HepG2 (cell line): ENCODE measurements around the gene NUB1. TPM values are rescaled to one million over a fixed set of nuclear protein-coding genes. Genes with fewer than 3 reads are reported as not detected.

Experiments
- FOXK1 ChIP-seq: sonication (generic); formaldehyde crosslinking; IDR thresholded peaks from 2 replicates; pipeline ENCODE4 v1.4.0; 2020; ENCODE audit warnings: low read depth, missing genetic modification reagents, borderline replicate concordance
- GPN1 ChIP-seq: sonication (generic); formaldehyde crosslinking; IDR thresholded peaks from 2 replicates; pipeline ENCODE4 v1.5.1; 2020; ENCODE audit warnings: missing genetic modification reagents, borderline replicate concordance
- KDM5A ChIP-seq: fragments of 200-600 bp; sonication (generic); IDR thresholded peaks from 2 replicates; pipeline ENCODE4 v1.7.0; 2018; ENCODE audit warnings: antibody characterized with exemption, mild to moderate bottlenecking, low read length, borderline replicate concordance
- NCOA2 ChIP-seq: sonication (generic); formaldehyde crosslinking; IDR thresholded peaks from 2 replicates; pipeline ENCODE4 v1.8.0; 2022; ENCODE audit warnings: inconsistent platforms
- NFE2L2 ChIP-seq: fragments of 150-350 bp; IDR thresholded peaks from 2 replicates; pipeline ENCODE4 v1.6.1; 2014; ENCODE audit warnings: low read length
- ZBTB7B ChIP-seq: sonication (generic); formaldehyde crosslinking; IDR thresholded peaks from 2 replicates; pipeline ENCODE4 v1.4.0; 2020; ENCODE audit warnings: missing genetic modification reagents
- ZFP36L2 ChIP-seq: sonication (generic); formaldehyde crosslinking; IDR thresholded peaks from 2 replicates; pipeline ENCODE4 v1.4.0; 2020; ENCODE audit warnings: missing genetic modification reagents
- ZNF570 ChIP-seq: sonication (generic); formaldehyde crosslinking; IDR thresholded peaks from 2 replicates; pipeline ENCODE4 v1.4.0; 2020; ENCODE audit warnings: mild to moderate bottlenecking, missing genetic modification reagents, borderline replicate concordance
- ZNF746 ChIP-seq: sonication (generic); formaldehyde crosslinking; IDR thresholded peaks from 2 replicates; pipeline ENCODE4 v1.8.0; 2022; ENCODE audit warnings: mild to moderate bottlenecking, missing genetic modification reagents
- ZNF747 ChIP-seq: sonication (generic); formaldehyde crosslinking; IDR thresholded peaks from 2 replicates; pipeline ENCODE4 v1.8.1; 2023; ENCODE audit warnings: missing genetic modification reagents, mild to moderate bottlenecking, borderline replicate concordance
- polyA plus RNA-seq, 8 experiments: library from polyadenylated mRNA; depleted of rRNA in 3 of 8; stranded (reverse) in 7 of 8; unstranded in 1 of 8; fragments of >200 nt; fragmentation: Illumina TruSeq in 4 of 8; extraction: Trizol in 4 of 8; gene quantifications; 2 replicates each; pipeline versions ENCODE4 v1.2.1 to v1.2.3, GENCODE V29; 2011 to 2016; ENCODE audit warnings: low read depth in 4 of 8, missing spikeins in 1 of 8, mixed read lengths in 1 of 8; ENCODE audit not compliant: insufficient read depth in 1 of 8
- total RNA-seq, 5 experiments: library from RNA; depleted of rRNA; stranded (reverse); fragments of >200 nt; fragmentation: Illumina TruSeq; extraction: Trizol; gene quantifications; 2 replicates each; pipeline ENCODE4 v1.2.3, GENCODE V29; 2016; ENCODE audit warnings: low read depth in 1 of 5
- TF ChIP-seq, protein P1 (sequence below): IDR thresholded peaks from 2 replicates; pipeline ENCODE4 v1.6.1; 2016; ENCODE audit warnings: low read depth, missing genetic modification reagents, missing compliant biosample characterization
- TF ChIP-seq, protein P2 (sequence below): sonication (generic); formaldehyde crosslinking; IDR thresholded peaks from 2 replicates; pipeline ENCODE4 v1.5.0; 2020; ENCODE audit warnings: mild to moderate bottlenecking, missing genetic modification reagents, moderate library complexity
- TF ChIP-seq, protein P3 (sequence below): sonication (generic); formaldehyde crosslinking; IDR thresholded peaks from 2 replicates; pipeline ENCODE4 v1.4.0; 2020; ENCODE audit warnings: mild to moderate bottlenecking, missing genetic modification reagents, borderline replicate concordance
- TF ChIP-seq, protein P4 (sequence below): sonication (generic); formaldehyde crosslinking; IDR thresholded peaks from 2 replicates; pipeline ENCODE4 v1.5.0; 2020; ENCODE audit warnings: missing genetic modification reagents, mild to moderate bottlenecking, borderline replicate concordance
- TF ChIP-seq, protein P5 (sequence below): IDR thresholded peaks from 2 replicates; pipeline ENCODE4 v1.6.1; 2016; ENCODE audit warnings: missing compliant biosample characterization, missing genetic modification reagents, borderline replicate concordance
- TF ChIP-seq, protein P6 (sequence below): sonication (generic); formaldehyde crosslinking; IDR thresholded peaks from 2 replicates; pipeline ENCODE4 v1.4.0; 2020; ENCODE audit warnings: mild to moderate bottlenecking, low read depth, missing genetic modification reagents

The NUB1 gene
- total and polyA plus RNA-seq, 2 of the 13 experiments (the other 11 are each of a cell fraction or from before 2014, with no cell fraction given): 27.1 to 37.0 TPM

DNA sequence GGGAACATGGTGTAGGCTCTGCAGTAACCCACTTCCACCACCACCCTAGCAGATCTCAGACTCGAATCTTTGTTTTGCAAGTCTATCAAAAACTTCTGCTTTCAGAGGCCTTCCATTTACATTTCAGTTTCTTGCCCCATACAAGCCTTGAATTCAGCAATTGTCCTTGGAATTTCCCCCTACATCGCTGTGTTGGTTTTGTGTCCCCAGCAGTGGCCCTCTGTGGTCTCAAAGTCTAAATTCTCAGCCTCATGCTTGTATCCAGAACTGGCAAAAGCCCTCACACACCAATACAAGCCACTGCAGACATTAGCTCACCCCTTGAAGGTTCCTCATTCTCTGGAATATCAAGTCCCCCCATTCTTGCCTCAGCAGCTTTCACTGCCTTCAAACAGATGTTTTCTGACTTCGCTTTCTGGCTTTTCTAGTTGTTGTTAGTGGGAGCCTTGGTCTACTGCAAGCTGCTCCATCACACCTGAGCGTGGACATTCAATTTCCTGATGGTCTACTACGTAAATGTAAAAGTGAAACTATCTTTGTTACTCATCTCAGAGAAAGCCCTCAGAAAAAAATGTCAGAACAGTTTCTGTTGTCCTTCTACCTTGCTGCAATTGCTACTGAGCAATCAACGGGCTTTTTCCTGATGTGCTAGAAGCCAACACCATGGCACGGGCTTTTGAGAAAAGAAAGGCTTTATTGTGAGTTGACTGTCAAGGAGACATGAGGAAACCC lies 1.8 kb upstream of the NUB1 start (continued):
- TF ChIP-seq, protein P1, sequence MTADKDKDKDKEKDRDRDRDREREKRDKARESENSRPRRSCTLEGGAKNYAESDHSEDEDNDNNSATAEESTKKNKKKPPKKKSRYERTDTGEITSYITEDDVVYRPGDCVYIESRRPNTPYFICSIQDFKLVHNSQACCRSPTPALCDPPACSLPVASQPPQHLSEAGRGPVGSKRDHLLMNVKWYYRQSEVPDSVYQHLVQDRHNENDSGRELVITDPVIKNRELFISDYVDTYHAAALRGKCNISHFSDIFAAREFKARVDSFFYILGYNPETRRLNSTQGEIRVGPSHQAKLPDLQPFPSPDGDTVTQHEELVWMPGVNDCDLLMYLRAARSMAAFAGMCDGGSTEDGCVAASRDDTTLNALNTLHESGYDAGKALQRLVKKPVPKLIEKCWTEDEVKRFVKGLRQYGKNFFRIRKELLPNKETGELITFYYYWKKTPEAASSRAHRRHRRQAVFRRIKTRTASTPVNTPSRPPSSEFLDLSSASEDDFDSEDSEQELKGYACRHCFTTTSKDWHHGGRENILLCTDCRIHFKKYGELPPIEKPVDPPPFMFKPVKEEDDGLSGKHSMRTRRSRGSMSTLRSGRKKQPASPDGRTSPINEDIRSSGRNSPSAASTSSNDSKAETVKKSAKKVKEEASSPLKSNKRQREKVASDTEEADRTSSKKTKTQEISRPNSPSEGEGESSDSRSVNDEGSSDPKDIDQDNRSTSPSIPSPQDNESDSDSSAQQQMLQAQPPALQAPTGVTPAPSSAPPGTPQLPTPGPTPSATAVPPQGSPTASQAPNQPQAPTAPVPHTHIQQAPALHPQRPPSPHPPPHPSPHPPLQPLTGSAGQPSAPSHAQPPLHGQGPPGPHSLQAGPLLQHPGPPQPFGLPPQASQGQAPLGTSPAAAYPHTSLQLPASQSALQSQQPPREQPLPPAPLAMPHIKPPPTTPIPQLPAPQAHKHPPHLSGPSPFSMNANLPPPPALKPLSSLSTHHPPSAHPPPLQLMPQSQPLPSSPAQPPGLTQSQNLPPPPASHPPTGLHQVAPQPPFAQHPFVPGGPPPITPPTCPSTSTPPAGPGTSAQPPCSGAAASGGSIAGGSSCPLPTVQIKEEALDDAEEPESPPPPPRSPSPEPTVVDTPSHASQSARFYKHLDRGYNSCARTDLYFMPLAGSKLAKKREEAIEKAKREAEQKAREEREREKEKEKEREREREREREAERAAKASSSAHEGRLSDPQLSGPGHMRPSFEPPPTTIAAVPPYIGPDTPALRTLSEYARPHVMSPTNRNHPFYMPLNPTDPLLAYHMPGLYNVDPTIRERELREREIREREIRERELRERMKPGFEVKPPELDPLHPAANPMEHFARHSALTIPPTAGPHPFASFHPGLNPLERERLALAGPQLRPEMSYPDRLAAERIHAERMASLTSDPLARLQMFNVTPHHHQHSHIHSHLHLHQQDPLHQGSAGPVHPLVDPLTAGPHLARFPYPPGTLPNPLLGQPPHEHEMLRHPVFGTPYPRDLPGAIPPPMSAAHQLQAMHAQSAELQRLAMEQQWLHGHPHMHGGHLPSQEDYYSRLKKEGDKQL (CRISPR knock-in tag): no peak
- TF ChIP-seq, protein P2, sequence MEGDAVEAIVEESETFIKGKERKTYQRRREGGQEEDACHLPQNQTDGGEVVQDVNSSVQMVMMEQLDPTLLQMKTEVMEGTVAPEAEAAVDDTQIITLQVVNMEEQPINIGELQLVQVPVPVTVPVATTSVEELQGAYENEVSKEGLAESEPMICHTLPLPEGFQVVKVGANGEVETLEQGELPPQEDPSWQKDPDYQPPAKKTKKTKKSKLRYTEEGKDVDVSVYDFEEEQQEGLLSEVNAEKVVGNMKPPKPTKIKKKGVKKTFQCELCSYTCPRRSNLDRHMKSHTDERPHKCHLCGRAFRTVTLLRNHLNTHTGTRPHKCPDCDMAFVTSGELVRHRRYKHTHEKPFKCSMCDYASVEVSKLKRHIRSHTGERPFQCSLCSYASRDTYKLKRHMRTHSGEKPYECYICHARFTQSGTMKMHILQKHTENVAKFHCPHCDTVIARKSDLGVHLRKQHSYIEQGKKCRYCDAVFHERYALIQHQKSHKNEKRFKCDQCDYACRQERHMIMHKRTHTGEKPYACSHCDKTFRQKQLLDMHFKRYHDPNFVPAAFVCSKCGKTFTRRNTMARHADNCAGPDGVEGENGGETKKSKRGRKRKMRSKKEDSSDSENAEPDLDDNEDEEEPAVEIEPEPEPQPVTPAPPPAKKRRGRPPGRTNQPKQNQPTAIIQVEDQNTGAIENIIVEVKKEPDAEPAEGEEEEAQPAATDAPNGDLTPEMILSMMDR (CRISPR knock-in tag): 0 out of 2 replicates have a peak, but pooled peaks have one; percentile 3
- TF ChIP-seq, protein P3, sequence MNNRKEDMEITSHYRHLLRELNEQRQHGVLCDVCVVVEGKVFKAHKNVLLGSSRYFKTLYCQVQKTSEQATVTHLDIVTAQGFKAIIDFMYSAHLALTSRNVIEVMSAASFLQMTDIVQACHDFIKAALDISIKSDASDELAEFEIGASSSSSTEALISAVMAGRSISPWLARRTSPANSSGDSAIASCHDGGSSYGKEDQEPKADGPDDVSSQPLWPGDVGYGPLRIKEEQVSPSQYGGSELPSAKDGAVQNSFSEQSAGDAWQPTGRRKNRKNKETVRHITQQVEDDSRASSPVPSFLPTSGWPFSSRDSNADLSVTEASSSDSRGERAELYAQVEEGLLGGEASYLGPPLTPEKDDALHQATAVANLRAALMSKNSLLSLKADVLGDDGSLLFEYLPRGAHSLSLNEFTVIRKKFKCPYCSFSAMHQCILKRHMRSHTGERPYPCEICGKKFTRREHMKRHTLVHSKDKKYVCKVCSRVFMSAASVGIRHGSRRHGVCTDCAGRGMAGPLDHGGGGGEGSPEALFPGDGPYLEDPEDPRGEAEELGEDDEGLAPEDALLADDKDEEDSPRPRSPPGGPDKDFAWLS (CRISPR knock-in tag): no peak
- TF ChIP-seq FOXK1 (CRISPR knock-in tag) (no peak), ZNF570 (CRISPR knock-in tag) (no peak), ZFP36L2 (CRISPR knock-in tag) (no peak), ZBTB7B (no peak), GPN1 (CRISPR knock-in tag) (no peak), ZNF747 (CRISPR knock-in tag) (no peak), ZNF746 (no peak), KDM5A (no peak), NFE2L2 (no peak), NCOA2 (CRISPR knock-in tag) (no peak)
- TF ChIP-seq, protein P4, sequence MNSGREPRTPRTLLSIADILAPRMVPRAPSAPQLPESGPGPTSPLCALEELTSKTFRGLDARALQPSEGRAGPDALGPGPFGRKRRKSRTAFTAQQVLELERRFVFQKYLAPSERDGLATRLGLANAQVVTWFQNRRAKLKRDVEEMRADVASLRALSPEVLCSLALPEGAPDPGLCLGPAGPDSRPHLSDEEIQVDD (CRISPR knock-in tag): no peak
- TF ChIP-seq, protein P5, sequence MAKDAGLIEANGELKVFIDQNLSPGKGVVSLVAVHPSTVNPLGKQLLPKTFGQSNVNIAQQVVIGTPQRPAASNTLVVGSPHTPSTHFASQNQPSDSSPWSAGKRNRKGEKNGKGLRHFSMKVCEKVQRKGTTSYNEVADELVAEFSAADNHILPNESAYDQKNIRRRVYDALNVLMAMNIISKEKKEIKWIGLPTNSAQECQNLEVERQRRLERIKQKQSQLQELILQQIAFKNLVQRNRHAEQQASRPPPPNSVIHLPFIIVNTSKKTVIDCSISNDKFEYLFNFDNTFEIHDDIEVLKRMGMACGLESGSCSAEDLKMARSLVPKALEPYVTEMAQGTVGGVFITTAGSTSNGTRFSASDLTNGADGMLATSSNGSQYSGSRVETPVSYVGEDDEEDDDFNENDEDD: no peak
- TF ChIP-seq, protein P6, sequence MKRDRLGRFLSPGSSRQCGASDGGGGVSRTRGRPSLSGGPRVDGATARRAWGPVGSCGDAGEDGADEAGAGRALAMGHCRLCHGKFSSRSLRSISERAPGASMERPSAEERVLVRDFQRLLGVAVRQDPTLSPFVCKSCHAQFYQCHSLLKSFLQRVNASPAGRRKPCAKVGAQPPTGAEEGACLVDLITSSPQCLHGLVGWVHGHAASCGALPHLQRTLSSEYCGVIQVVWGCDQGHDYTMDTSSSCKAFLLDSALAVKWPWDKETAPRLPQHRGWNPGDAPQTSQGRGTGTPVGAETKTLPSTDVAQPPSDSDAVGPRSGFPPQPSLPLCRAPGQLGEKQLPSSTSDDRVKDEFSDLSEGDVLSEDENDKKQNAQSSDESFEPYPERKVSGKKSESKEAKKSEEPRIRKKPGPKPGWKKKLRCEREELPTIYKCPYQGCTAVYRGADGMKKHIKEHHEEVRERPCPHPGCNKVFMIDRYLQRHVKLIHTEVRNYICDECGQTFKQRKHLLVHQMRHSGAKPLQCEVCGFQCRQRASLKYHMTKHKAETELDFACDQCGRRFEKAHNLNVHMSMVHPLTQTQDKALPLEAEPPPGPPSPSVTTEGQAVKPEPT: no peak
